Measurements from ENCODE around the gene UBD.

Gene UBD

GRCh38 chr6:29505808-29506207 is 53.7 kb downstream of the UBD start:
- TF ChIP-seq NFIC (IDR thresholded peaks at IDR 0.05) (no peak), TCF12 (IDR thresholded peaks at IDR 0.05; ENCODE audit: low read depth) (no peak), FOXM1 (IDR thresholded peaks at IDR 0.05; ENCODE audit: borderline replicate concordance, low read depth) (no peak), EP300 (IDR thresholded peaks at IDR 0.05; ENCODE audit: borderline replicate concordance) (no peak), EGR1 (IDR thresholded peaks at IDR 0.05) (no peak), CREB1 (IDR thresholded peaks at IDR 0.05; ENCODE audit: low read depth) (no peak), RAD21 (IDR thresholded peaks at IDR 0.05; ENCODE audit: low read depth) (no peak), MAX (IDR thresholded peaks at IDR 0.05) (no peak), YY1 (IDR thresholded peaks at IDR 0.05; ENCODE audit: low read depth) (no peak), TEAD4 (IDR thresholded peaks at IDR 0.05) (no peak), CEBPB (IDR thresholded peaks at IDR 0.05) (no peak), ZBTB7A (IDR thresholded peaks at IDR 0.05; ENCODE audit: low read depth) (no peak), USF1 (IDR thresholded peaks at IDR 0.05) (no peak), TAF1 (IDR thresholded peaks at IDR 0.05; ENCODE audit: low read depth) (no peak)
- TF ChIP-seq, protein P1, sequence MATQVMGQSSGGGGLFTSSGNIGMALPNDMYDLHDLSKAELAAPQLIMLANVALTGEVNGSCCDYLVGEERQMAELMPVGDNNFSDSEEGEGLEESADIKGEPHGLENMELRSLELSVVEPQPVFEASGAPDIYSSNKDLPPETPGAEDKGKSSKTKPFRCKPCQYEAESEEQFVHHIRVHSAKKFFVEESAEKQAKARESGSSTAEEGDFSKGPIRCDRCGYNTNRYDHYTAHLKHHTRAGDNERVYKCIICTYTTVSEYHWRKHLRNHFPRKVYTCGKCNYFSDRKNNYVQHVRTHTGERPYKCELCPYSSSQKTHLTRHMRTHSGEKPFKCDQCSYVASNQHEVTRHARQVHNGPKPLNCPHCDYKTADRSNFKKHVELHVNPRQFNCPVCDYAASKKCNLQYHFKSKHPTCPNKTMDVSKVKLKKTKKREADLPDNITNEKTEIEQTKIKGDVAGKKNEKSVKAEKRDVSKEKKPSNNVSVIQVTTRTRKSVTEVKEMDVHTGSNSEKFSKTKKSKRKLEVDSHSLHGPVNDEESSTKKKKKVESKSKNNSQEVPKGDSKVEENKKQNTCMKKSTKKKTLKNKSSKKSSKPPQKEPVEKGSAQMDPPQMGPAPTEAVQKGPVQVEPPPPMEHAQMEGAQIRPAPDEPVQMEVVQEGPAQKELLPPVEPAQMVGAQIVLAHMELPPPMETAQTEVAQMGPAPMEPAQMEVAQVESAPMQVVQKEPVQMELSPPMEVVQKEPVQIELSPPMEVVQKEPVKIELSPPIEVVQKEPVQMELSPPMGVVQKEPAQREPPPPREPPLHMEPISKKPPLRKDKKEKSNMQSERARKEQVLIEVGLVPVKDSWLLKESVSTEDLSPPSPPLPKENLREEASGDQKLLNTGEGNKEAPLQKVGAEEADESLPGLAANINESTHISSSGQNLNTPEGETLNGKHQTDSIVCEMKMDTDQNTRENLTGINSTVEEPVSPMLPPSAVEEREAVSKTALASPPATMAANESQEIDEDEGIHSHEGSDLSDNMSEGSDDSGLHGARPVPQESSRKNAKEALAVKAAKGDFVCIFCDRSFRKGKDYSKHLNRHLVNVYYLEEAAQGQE (IDR thresholded peaks at IDR 0.05; ENCODE audit: low read depth) = no peak

Measured in Ishikawa (cell line).